Kidney epithelial cell (primary cell): ENCODE data around the gene PAM. TPM values are rescaled to one million over a fixed set of nuclear protein-coding genes. Genes with fewer than 3 reads are reported as not detected.
"Not testable (repeated sequence)": the region's sequence is repeated elsewhere in the genome, so short reads cannot be mapped to it uniquely, and the experiment has no call there.

ENCODE experiments used
- DNase-seq: peaks from one replicate; pipeline ENCODE4 v3.0.0-alpha.2; 2010; ENCODE audit warnings: low read depth
- H3K27me3 ChIP-seq: 2 replicates; pipeline ENCODE4 v1.6.0; 2011; ENCODE audit warnings: low read length; ENCODE audit not compliant: control insufficient read depth, insufficient read depth
- H3K36me3 ChIP-seq: 2 replicates; pipeline ENCODE4 v1.5.1; 2011; ENCODE audit warnings: low read length; ENCODE audit not compliant: control insufficient read depth, insufficient read depth
- H3K4me3 ChIP-seq: 2 replicates; pipeline ENCODE4 v1.5.1; 2011; ENCODE audit warnings: low read depth, mild to moderate bottlenecking, control low read depth, low read length
- CTCF ChIP-seq: IDR thresholded peaks from 2 replicates; pipeline ENCODE4 v1.5.1; 2011; ENCODE audit warnings: mild to moderate bottlenecking, moderate library complexity, low read length, control low read depth, inconsistent platforms; ENCODE audit not compliant: insufficient read depth, poor library complexity, severe bottlenecking
- total RNA-seq: library from RNA; depleted of rRNA; stranded (reverse); fragments of >200 nt; gene quantifications from 2 replicates; pipeline ENCODE4 v1.2.3, GENCODE V29; 2015

PAM gene
- total RNA-seq, 1 donor from 2014 or later = 95.9 TPM

GRCh38 chr5:102747386-102748166 lies 7.5 kb upstream of the PAM start:
- Histone ChIP-seq H3K27me3 (no peaks in the 10 kb centered on the region), H3K4me3 (no peak overlapping the region), H3K36me3 (no peaks in the 10 kb centered on the region)
- DNase-seq = no peak
- no peak for TF ChIP-seq CTCF

- TF ChIP-seq CTCF = no peak
- Histone ChIP-seq H3K36me3 (no peaks in the 10 kb centered on the region), H3K4me3 (no peak overlapping the region), H3K27me3 (no peaks in the 10 kb centered on the region)
- DNase-seq = no peak
Observed at GRCh38 chr5:102749416-102750030, 5.6 kb upstream of the PAM start.

GRCh38 chr5:102750151-102750834 lies 4.8 kb upstream of the PAM start:
- Histone ChIP-seq H3K27me3 (no peaks in the 10 kb centered on the region), H3K36me3 (no peaks in the 10 kb centered on the region), H3K4me3 (no peak overlapping the region)
- no peak for DNase-seq
- no peak for TF ChIP-seq CTCF

GRCh38 chr5:102751903-102752376 lies 3.2 kb upstream of the PAM start:
- H3K27me3 ChIP-seq = not testable (repeated sequence)

GRCh38 chr5:102753889-102754766 lies 977 bp upstream of the PAM start:
- no peaks in the 10 kb centered on the region for H3K36me3 ChIP-seq
- no peak for TF ChIP-seq CTCF
- DNase-seq = no peak
- no peaks in the 10 kb centered on the region for H3K27me3 ChIP-seq
- peak overlapping the region; percentile 80 for H3K4me3 ChIP-seq

More at GRCh38 chr5:102751903-102752376, 3.2 kb upstream of the PAM start:
- not testable (repeated sequence) for DNase-seq, H3K4me3 ChIP-seq, H3K36me3 ChIP-seq
